Posterior cingulate gyrus (tissue), 11 donors: ENCODE data around the gene NME3.
A peak's percentile ranks its signal among the peaks of the same experiment; 100 is the strongest.

Experiments used
- DNase-seq, 10 donors: peaks; one replicate each; pipeline versions ENCODE4 v3.0.0 to v3.0.0-alpha.2; 2020 to 2021; ENCODE audit warnings: mixed read lengths in 3 of 10
- intact Hi-C: fragments of 100-400 bp; cut with DNase I; formaldehyde crosslinking; loops from one replicate; pipeline ENCODE4 v1.15.1; 2023

NME3 gene

GRCh38 chr16:1732071-1732470 is 39.3 kb downstream of the NME3 start:
- intact Hi-C loops: no loop called here
- no peak for DNase-seq

DNA sequence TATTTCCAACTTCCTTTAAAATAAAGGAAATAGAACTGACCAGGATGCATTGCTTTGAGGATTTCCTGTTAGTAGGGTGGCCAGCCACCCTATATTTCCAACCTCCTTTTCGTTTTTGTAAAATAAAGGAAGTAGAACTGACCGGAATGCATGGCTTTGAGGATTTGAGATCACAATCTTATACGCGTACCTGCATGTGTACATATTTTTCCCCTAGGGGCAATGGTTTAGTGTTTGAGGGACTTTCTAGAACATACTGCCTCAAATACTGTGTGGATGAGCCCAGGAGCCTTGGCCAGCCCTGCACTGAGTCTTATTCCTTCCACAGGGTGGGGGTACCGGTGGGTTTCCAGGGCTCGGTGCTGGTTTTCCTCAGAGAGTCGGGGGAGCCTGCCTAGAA is 39.7 kb downstream of the NME3 start:
- no peak for DNase-seq
- intact Hi-C loops: no loop called here

DNA sequence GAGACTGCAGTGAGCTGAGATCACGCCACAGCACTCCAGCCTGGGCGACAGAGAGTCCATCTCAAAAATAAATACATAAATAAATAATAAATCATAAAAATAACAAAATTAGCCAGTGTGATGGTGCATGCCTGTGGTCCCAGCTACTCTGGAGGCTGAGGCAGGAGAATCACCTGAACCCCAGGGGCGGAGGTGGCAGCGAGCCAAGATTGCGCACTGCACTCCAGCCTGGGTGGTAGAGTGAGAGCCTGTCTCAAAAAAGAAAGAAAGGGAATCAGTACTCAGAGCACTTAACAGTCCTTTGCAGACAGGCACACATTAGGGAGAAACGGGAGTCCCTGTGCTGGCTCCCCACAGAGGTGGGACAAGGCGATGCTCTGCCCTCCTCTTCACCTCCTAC is 40.3 kb downstream of the NME3 start:
- no peak for DNase-seq
- intact Hi-C loops: no loop called here

DNA sequence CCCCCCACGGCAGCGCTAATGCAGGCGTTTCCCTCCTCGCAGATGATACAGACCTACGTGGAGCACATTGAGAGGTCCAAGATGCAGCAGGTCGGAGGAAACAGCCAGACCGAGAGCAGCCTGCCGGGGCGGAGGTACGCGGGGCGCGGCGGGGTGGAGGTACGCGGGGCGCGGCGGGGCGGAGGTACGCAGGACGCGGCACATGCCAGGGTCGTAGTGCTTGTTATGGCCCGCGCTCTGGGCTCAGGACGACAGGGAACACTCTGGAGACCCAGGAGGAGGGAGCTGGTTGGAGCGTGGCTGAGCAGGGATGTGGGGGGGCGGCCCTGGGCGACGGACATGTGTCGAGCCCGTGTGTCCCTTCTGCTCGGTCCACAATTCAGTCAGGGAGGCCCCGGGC is 41.9 kb downstream of the NME3 start:
- no peak for DNase-seq
- intact Hi-C loops: no loop called here

GRCh38 chr16:1729026-1729425 is 42.3 kb downstream of the NME3 start:
- DNase-seq: no peak
- intact Hi-C loops: no loop called here

DNA sequence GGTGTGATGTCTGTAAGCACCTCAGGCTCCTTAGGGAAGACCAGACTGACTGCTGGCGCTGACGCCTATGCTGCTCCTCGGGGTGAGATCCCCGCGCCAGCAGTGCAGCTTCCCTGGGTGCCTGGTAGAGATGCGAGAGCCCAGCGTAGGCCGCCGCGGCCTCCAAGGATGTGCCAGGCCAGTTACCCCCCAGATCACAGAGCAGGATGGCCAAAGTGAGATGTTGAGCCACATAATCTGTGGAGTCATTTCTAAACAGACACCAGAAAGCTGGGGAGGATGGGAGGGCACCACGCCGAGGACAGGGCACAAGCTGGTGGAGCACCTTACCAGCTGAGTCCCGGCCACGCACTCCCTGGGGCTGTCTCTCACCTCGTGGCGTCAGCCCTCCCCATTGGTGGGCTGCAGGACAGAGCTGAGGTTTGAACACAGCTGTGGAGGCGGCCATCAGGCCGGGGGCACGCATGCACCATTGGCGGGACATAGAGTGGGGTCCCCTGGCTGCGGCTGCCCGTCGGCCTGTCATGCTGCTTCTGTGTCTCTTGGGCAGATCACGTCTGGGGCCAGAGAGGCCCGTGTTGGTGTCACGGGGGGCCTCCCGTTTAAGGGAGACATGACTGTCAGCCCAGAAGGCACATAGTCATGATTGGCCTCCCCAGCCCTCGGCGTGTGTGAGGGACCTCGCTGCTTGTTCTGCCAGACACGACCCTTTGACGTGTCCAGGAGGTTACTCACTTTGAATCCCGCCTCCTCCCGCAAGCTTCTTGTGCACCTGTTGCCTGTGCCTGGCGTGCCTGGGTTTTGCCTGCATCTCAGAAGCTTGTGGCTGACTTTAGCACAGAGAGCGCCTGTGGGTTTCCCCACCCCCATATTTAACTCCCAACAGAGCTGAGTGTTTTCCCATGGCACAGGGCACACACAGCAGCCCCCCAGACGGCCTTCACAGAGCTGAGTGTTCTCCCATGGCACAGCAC is 43.4 kb downstream of the NME3 start:
- intact Hi-C loops: no loop called here

DNA sequence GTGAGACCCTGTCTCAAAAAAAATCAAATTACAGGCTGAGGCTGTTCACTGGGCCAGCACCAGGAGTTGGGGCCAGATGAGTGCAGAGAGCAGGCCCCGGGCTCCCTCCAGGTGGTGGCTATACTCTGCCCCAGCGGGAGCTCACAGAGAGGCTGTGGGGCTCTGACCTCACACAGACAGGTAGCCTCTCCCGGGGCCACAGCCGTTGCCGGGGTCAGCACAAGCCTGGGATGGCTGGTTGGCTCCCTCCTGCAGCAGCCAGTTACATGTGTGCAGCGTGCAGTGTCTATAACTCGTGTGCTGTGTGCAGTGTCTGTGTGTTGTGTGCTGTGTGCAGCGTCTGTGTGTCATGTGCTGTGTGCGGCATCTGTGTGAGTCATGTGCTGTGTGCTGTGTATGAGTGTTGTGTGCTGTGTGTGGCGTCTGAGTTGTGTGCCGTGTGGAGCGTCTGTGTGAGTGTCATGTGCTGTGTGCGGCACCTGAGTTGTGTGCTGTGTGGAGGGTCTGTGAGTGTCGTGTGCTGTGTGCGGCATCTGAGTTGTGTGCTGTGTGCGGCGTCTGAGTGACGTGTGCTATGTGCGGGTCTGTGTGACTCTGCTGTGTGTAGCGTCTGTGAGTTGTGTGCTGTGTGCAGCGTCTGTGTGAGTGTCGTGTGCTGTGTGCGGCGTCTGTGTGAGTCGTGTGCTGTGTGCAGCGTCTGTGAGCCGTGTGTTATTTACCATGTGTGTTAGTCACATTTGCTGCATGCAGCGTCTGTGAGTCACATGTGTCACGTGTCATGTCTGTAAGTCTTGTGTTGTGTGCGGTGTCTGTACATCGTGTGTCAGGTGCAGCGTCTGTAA is 44.5 kb downstream of the NME3 start:
- intact Hi-C loops: no loop called here

More for the DNA sequence above, 43.4 kb downstream of the NME3 start:
- DNase-seq: no peak

DNA sequence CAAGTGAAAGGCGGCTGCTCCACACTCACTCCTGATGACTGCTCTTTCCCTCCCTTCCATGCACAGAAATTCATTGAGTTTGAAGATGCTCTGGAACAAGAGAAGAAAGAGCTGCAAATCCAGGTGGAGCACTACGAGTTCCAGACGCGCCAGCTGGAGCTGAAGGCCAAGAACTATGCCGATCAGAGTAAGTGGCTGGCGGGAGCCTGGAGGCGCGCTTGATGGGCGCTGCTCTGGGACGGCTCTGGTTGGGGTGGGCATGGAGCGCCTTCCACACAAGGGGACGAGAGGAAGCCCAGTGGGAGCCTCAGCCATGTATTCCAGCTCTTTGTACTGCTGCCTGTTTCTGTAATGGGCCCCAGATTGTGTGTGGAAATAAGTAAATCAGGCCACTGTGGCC is 46.9 kb downstream of the NME3 start:
- intact Hi-C loops: no loop called here
- no peak for DNase-seq

More for the DNA sequence above, 44.5 kb downstream of the NME3 start:
- no peak for DNase-seq

GRCh38 chr16:1723450-1724147 is 47.7 kb downstream of the NME3 start:
- peak in 4 of 10 donors; percentile 40 to 59 (median 53) for DNase-seq
- intact Hi-C loops: no loop called here

GRCh38 chr16:1721372-1721771 is 50.0 kb downstream of the NME3 start:
- DNase-seq: no peak
- intact Hi-C loops: no loop called here
